A549 (cell line): Measurements from ENCODE around the gene MYO6.

ENCODE experiments used
- CTCF ChIP-seq: fragments of >200 bp; sonication (Bioruptor Twin); formaldehyde crosslinking; IDR thresholded peaks from 3 replicates; pipeline ENCODE4 v1.5.1; 2016
- MAZ ChIP-seq: fragments of 150-350 bp; IDR thresholded peaks from 2 replicates; pipeline ENCODE4 v1.6.1; 2014; ENCODE audit warnings: antibody characterized with exemption, low read depth, low read length, borderline replicate concordance
- RAD21 ChIP-seq, 2 experiments: fragments of >200 bp in 1 of 2; sonication (Bioruptor Twin) in 1 of 2; formaldehyde crosslinking in 1 of 2; IDR thresholded peaks in 1 of 2; conservative IDR thresholded peaks in 1 of 2; 2 replicates in 1 of 2; 3 replicates in 1 of 2; pipeline ENCODE4 v1.6.1; 2012 to 2018; ENCODE audit warnings: inconsistent platforms in 1 of 2
- RFX5 ChIP-seq: fragments of 450-650 bp; IDR thresholded peaks from 2 replicates; pipeline ENCODE4 v1.7.1; 2014; ENCODE audit warnings: antibody characterized with exemption, mild to moderate bottlenecking, moderate library complexity

- TF ChIP-seq CTCF = no peak
- no peak for TF ChIP-seq RFX5
- TF ChIP-seq MAZ = no peak
- no peak for TF ChIP-seq RAD21 (conservative IDR thresholded peaks at IDR 0.05 in 1 of 2, IDR thresholded peaks at IDR 0.05 in 1 of 2)
Measured at GRCh38 chr6:75746221-75746620, 2.8 kb upstream of the MYO6 start.
